Natural killer cell (primary cell): Measurements from ENCODE around the gene NFIA. TPM values are rescaled to one million over a fixed set of nuclear protein-coding genes. Genes with fewer than 3 reads are reported as not detected.

Experiments
- ATAC-seq, 3 donors: fragments of 150-1000 bp in 2 of 3; fragments of 200-7000 bp in 1 of 3; cut with Tn5 transposase; 1 replicate in 1 of 3; 2 replicates in 2 of 3; pipeline ENCODE4 v1.10.0; 2021; ENCODE audit warnings: mild to moderate bottlenecking in 2 of 3, moderate library complexity in 2 of 3
- DNase-seq, 2 donors: peaks; one replicate each; pipeline versions ENCODE4 v3.0.0 to v3.0.0-alpha.2; 2013 to 2021; ENCODE audit warnings: mixed read lengths in 1 of 2
- H3K27ac ChIP-seq: one replicate; pipeline ENCODE4 v1.5.1; 2013; ENCODE audit warnings: mild to moderate bottlenecking, low read length
- H3K27me3 ChIP-seq: one replicate; pipeline ENCODE4 v1.6.1; 2013; ENCODE audit warnings: low read length; ENCODE audit not compliant: control insufficient read depth, insufficient read depth
- H3K36me3 ChIP-seq: one replicate; pipeline ENCODE4 v1.6.1; 2013; ENCODE audit warnings: low read length; ENCODE audit not compliant: control insufficient read depth, insufficient read depth
- H3K4me1 ChIP-seq: one replicate; pipeline ENCODE4 v1.6.1; 2013; ENCODE audit warnings: low read length; ENCODE audit not compliant: control insufficient read depth, insufficient read depth
- H3K4me3 ChIP-seq: one replicate; pipeline ENCODE4 v1.5.1; 2013; ENCODE audit warnings: low read length
- H3K9me3 ChIP-seq: one replicate; pipeline ENCODE4 v1.6.1; 2013; ENCODE audit warnings: low read length; ENCODE audit not compliant: control insufficient read depth, insufficient read depth
- H3K27ac Mint-ChIP-seq, 2 donors: one replicate each; pipeline ENCODE4 v1.8.0; 2022; ENCODE audit warnings: mild to moderate bottlenecking in 2 of 2, mixed read lengths in 2 of 2, moderate library complexity in 1 of 2
- H3K27me3 Mint-ChIP-seq, 2 donors: one replicate each; pipeline ENCODE4 v1.8.0; 2022; ENCODE audit warnings: low read depth in 2 of 2, mixed read lengths in 2 of 2
- H3K36me3 Mint-ChIP-seq: one replicate; pipeline ENCODE4 v1.8.0; 2022; ENCODE audit warnings: mixed read lengths
- H3K4me1 Mint-ChIP-seq, 2 donors: one replicate each; pipeline ENCODE4 v1.8.0; 2022; ENCODE audit warnings: mixed read lengths in 2 of 2
- H3K4me3 Mint-ChIP-seq: one replicate; pipeline ENCODE4 v1.8.0; 2022; ENCODE audit warnings: mild to moderate bottlenecking, moderate library complexity, mixed read lengths
- H3K9me3 Mint-ChIP-seq, 2 donors: one replicate each; pipeline ENCODE4 v1.8.0; 2022; ENCODE audit warnings: mixed read lengths in 2 of 2
- whole genome bisulfite sequencing: methylation state at CpG from one replicate; pipeline ENCODE4 v1.1.7; 2013; ENCODE audit warnings: missing lambda C conversion rate; ENCODE audit not compliant: insufficient coverage; 5-methylcytosine and 5-hydroxymethylcytosine counted together
- intact Hi-C: fragments of 100-400 bp; cut with micrococcal nuclease; formaldehyde crosslinking; loops from one replicate; pipeline ENCODE4 v1.14.2; 2022
- total RNA-seq, 4 donors: library from RNA; stranded (reverse); fragments of 120-200 nt in 1 of 4; gene quantifications; one replicate each; pipeline versions ENCODE4 v1.2.3 to v1.2.4, GENCODE V29; 2013 to 2022
- TF ChIP-seq, protein P1 (sequence below): fragments of 200-600 bp; IDR thresholded peaks from one replicate; pipeline ENCODE4 v1.8.0; 2022; ENCODE audit warnings: antibody characterized with exemption

Gene NFIA
- total RNA-seq, 3 donors from 2014 or later (not counting 1 experiment from before 2014, with no cell fraction given), result 3.5 to 6.5 (median 3.6) TPM

DNA sequence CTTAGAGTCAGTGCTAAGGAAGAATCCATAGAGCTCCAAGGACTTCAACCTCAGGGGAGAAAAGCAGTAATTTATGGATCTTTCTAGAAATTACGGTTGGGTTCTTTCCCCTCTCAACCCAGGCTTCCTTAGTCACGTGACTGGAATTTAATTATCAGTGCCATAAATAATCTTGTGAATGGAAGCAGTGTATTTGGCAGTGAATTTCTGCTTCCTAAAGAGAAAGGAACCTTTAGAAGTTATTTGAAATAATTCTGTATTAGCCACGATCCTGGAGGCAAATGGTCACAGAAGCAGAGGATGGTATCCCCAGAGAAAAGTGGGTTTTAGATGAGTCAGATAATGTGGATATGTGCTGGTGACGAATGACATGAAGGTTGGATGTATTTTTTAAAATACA lies 89.6 kb downstream of the NFIA start:
- H3K4me3 ChIP-seq, result no peak overlapping the region
- H3K9me3 ChIP-seq, result no peaks in the 10 kb centered on the region
- DNase-seq (no peak), ATAC-seq (no peak)
- Mint-ChIP-seq H3K36me3 (no peaks in the 10 kb centered on the region), H3K4me1 (no peaks in the 10 kb centered on the region), H3K27ac (no peak overlapping the region), H3K27me3 (peaks cover 8 to 54% of the 10 kb centered on the region in 2 donors), H3K4me3 (no peak overlapping the region), H3K9me3 (no peaks in the 10 kb centered on the region)
- TF ChIP-seq, protein P1, sequence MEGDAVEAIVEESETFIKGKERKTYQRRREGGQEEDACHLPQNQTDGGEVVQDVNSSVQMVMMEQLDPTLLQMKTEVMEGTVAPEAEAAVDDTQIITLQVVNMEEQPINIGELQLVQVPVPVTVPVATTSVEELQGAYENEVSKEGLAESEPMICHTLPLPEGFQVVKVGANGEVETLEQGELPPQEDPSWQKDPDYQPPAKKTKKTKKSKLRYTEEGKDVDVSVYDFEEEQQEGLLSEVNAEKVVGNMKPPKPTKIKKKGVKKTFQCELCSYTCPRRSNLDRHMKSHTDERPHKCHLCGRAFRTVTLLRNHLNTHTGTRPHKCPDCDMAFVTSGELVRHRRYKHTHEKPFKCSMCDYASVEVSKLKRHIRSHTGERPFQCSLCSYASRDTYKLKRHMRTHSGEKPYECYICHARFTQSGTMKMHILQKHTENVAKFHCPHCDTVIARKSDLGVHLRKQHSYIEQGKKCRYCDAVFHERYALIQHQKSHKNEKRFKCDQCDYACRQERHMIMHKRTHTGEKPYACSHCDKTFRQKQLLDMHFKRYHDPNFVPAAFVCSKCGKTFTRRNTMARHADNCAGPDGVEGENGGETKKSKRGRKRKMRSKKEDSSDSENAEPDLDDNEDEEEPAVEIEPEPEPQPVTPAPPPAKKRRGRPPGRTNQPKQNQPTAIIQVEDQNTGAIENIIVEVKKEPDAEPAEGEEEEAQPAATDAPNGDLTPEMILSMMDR, result no peak
- no peaks in the 10 kb centered on the region for H3K27me3 ChIP-seq
- no peaks in the 10 kb centered on the region for H3K36me3 ChIP-seq
- H3K27ac ChIP-seq, result no peak overlapping the region
- intact Hi-C loops, result no loop called here
- 59% methylated on average over 3 of the region's 4 CpGs for WGBS
- no peaks in the 10 kb centered on the region for H3K4me1 ChIP-seq

DNA sequence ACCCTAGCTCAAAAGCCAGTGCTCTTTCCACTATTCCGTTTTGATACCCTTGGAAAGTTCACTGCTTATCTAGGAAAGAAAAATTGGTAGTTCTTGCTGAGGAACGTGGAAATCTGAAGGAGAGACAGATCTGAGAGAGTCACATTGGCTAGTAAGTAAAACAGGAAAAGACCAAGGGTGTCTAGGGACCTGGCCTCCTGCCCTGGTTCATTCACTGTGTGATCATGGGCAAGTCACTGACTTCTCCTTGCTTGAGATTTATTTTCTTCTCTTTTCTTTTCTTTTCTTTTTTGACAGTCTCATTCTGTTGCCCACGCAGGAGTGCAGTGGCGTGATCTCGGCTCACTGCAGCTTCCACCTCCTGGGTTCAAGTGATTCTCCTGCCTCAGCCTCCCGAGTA lies 90.8 kb downstream of the NFIA start:
- Histone ChIP-seq H3K9me3 (no peaks in the 10 kb centered on the region), H3K36me3 (no peaks in the 10 kb centered on the region), H3K27me3 (no peaks in the 10 kb centered on the region), H3K4me1 (no peaks in the 10 kb centered on the region), H3K4me3 (no peak overlapping the region), H3K27ac (no peak overlapping the region)
- intact Hi-C loops, result no loop called here
- 89% methylated on average over 6 of the region's 6 CpGs for WGBS
- no peaks in the 10 kb centered on the region for H3K9me3 Mint-ChIP-seq
- no peak for DNase-seq
- ATAC-seq, result no peak
- no peaks in the 10 kb centered on the region for H3K36me3 Mint-ChIP-seq
- H3K27me3 Mint-ChIP-seq, result peaks cover 13 to 54% of the 10 kb centered on the region in 2 donors
- TF ChIP-seq, protein P1, result no peak
- H3K27ac Mint-ChIP-seq, result no peak overlapping the region
- H3K4me1 Mint-ChIP-seq, result no peaks in the 10 kb centered on the region
- no peak overlapping the region for H3K4me3 Mint-ChIP-seq

DNA sequence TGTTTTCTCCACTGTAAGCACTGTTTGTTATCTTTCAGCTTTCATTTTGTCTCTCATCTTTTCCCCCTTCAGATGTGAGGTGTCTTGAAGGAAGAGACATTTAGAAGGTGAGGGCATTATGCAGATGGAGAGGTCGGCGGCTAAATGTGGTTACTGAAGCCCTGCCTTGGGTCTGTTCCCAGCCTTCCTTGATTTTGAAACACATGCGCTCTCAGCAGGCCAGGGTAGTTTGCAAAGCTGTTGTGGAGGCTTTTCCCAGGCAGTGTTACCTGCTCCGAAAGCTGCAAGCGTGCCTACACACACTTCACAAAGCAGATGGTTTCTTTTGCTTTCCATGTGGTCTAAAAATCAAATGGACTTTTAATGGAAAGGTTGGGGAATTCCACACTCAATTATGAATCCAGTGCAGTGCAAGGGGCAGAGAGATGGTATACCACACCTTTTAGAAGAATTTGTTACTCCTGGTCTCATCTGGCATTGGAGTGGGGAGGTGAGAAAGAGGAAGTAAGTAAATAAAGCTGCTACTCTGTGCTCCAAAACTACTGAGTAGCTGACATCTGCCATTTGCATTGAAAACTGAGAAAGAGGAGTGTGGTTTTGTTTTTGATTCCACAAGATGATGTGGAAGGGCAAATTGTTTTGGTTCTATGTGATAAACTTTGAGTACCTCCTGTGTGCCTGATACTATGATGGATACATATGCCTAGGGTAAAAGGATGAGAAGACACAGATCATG lies 91.9 kb downstream of the NFIA start:
- Histone ChIP-seq H3K27ac (no peak overlapping the region), H3K27me3 (no peaks in the 10 kb centered on the region), H3K9me3 (no peaks in the 10 kb centered on the region), H3K4me3 (no peak overlapping the region), H3K4me1 (no peaks in the 10 kb centered on the region), H3K36me3 (no peaks in the 10 kb centered on the region)
- H3K4me1 Mint-ChIP-seq, result no peaks in the 10 kb centered on the region
- ATAC-seq, result no peak
- TF ChIP-seq, protein P1, result no peak
- no peaks in the 10 kb centered on the region for H3K36me3 Mint-ChIP-seq
- peaks cover 12 to 51% of the 10 kb centered on the region in 2 donors for H3K27me3 Mint-ChIP-seq
- intact Hi-C loops, result no loop called here
- H3K4me3 Mint-ChIP-seq, result no peak overlapping the region
- WGBS, result 100% methylated on average over 5 of the region's 5 CpGs
- DNase-seq, result no peak
- H3K27ac Mint-ChIP-seq, result no peak overlapping the region
- H3K9me3 Mint-ChIP-seq, result no peaks in the 10 kb centered on the region

DNA sequence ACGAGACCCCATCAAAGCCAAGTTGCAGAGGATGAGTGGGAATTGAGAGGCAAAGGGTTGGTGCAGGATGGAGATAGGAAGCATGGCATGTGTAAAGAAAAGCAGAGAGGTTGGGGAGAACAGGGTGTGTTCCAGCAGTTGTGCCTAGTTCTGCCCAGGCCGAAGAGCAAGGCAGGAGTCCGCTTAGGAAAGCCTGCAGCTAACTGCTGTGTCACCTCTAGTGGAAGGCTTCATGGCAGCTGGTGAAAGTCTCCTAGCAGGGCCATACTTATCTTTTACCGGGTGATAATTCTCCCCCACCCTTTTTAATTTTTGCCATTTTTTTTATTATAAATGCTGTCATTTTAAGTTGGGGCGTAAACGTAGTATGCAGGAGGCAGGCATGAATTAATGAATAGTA lies 93.6 kb downstream of the NFIA start:
- 86% methylated on average over 3 of the region's 6 CpGs for WGBS
- no peaks in the 10 kb centered on the region for H3K27me3 ChIP-seq

More for the DNA sequence above, 93.6 kb downstream of the NFIA start:
- Mint-ChIP-seq H3K36me3 (no peaks in the 10 kb centered on the region), H3K27me3 (peaks cover 9 to 40% of the 10 kb centered on the region in 2 donors), H3K4me3 (no peak overlapping the region), H3K4me1 (no peaks in the 10 kb centered on the region), H3K9me3 (no peaks in the 10 kb centered on the region), H3K27ac (no peak overlapping the region)
- Histone ChIP-seq H3K27ac (no peak overlapping the region), H3K9me3 (no peaks in the 10 kb centered on the region), H3K4me1 (no peaks in the 10 kb centered on the region), H3K4me3 (no peak overlapping the region), H3K36me3 (no peaks in the 10 kb centered on the region)
- DNase-seq, result no peak
- no peak for ATAC-seq
- TF ChIP-seq, protein P1, result no peak
- intact Hi-C loops, result no loop called here
